Hepatocyte (in vitro differentiated cells): Measurements from ENCODE around the gene CFAP410.

Experiments
- CTCF ChIP-seq: fragments of 200-600 bp; sonication (generic); IDR thresholded peaks from 2 replicates; pipeline ENCODE4 v1.5.1; 2016; ENCODE audit warnings: antibody characterized with exemption, mild to moderate bottlenecking; ENCODE audit not compliant: poor library complexity
- EZH2 ChIP-seq: fragments of 200-600 bp; sonication (generic); IDR thresholded peaks from 2 replicates; pipeline ENCODE4 v1.6.1; 2016; ENCODE audit warnings: antibody characterized with exemption, mild to moderate bottlenecking, borderline replicate concordance

- TF ChIP-seq EZH2 (no peak), CTCF (no peak)
These were observed at the start of gene CFAP410 for GRCh38 chr21:44338971-44339910.
